Upper lobe of left lung (tissue), 4 donors: ENCODE data around the gene ZNF718.
"Not testable (repeated sequence)": the region's sequence is repeated elsewhere in the genome, so short reads cannot be mapped to it uniquely, and the experiment has no call there.

ENCODE experiments used
- EP300 ChIP-seq, 4 donors: sonication (generic); formaldehyde crosslinking; IDR thresholded peaks; one replicate each; pipeline ENCODE4 v1.5.1; 2017; ENCODE audit warnings: antibody characterized with exemption in 4 of 4, control low read depth in 2 of 4
- TF ChIP-seq, protein P1 (sequence below), 6 experiments: fragments of 450-650 bp in 4 of 6; fragments of 200-600 bp in 2 of 6; sonication (generic) in 2 of 6; IDR thresholded peaks; one replicate each; pipeline ENCODE4 v1.5.1; 2016 to 2019; ENCODE audit warnings: antibody characterized with exemption in 6 of 6

DNA sequence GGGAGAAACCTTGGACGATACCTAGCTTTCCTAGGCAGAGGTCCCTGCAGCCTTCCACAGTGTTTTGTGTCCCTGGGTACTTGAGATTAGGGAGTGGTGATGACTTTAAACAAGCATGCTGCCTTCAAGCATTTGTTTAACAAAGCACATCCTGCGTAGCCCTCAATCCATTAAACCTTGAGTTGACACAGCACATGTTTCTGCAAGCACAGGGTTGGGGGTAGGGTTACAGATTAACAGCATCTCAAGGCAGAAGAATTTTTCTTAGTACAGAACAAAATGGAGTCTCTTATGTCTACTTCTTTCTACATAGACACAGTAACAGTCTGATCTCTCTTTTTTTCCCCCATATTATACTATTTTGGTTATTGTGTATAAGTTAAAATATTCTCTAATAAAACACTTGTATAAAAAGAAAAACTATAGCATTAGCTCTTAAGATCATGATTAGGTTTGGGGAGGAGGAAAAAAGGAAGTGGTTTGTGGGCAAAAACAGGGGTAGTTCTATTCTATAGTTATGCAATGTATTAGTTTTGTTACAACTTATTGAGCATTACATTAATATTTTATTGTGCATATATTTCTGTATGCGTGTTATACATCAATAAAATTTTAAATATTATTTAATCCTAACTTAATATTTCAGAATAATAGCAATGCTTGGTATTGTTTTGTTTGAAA, 84.3 kb downstream of the ZNF718 start:
- TF ChIP-seq, protein P1, sequence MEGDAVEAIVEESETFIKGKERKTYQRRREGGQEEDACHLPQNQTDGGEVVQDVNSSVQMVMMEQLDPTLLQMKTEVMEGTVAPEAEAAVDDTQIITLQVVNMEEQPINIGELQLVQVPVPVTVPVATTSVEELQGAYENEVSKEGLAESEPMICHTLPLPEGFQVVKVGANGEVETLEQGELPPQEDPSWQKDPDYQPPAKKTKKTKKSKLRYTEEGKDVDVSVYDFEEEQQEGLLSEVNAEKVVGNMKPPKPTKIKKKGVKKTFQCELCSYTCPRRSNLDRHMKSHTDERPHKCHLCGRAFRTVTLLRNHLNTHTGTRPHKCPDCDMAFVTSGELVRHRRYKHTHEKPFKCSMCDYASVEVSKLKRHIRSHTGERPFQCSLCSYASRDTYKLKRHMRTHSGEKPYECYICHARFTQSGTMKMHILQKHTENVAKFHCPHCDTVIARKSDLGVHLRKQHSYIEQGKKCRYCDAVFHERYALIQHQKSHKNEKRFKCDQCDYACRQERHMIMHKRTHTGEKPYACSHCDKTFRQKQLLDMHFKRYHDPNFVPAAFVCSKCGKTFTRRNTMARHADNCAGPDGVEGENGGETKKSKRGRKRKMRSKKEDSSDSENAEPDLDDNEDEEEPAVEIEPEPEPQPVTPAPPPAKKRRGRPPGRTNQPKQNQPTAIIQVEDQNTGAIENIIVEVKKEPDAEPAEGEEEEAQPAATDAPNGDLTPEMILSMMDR (IDR thresholded peaks at IDR 0.05): not testable (repeated sequence)
- TF ChIP-seq EP300 (IDR thresholded peaks at IDR 0.05): not testable (repeated sequence)
